22Rv1 (cell line): ENCODE measurements around the gene TATDN3.

Experiments used
- H3K27ac ChIP-seq: fragments of 450-650 bp; 2 replicates; pipeline ENCODE4 v1.5.1; 2017
- CTCF ChIP-seq: fragments of 450-650 bp; IDR thresholded peaks from 2 replicates; pipeline ENCODE4 v1.5.1; 2017; ENCODE audit warnings: mild to moderate bottlenecking
- ZFX ChIP-seq: fragments of 450-650 bp; IDR thresholded peaks from 2 replicates; pipeline ENCODE4 v1.6.1; 2017; ENCODE audit warnings: antibody characterized with exemption, borderline replicate concordance

TATDN3 gene

GRCh38 chr1:212820969-212821368, 29.3 kb downstream of the TATDN3 start:
- no peak overlapping the region for H3K27ac ChIP-seq
- no peak for TF ChIP-seq ZFX
- TF ChIP-seq CTCF = no peak

- H3K27ac ChIP-seq = no peak overlapping the region
- TF ChIP-seq ZFX (no peak), CTCF (no peak)
These were observed 31.3 kb downstream of the TATDN3 start for GRCh38 chr1:212822956-212823355.

GRCh38 chr1:212824201-212824600, 32.5 kb downstream of the TATDN3 start:
- H3K27ac ChIP-seq = no peak overlapping the region
- TF ChIP-seq CTCF = no peak
- TF ChIP-seq ZFX = no peak

- H3K27ac ChIP-seq = no peak overlapping the region
- no peak for TF ChIP-seq CTCF
- TF ChIP-seq ZFX = no peak
These were observed 34.2 kb downstream of the TATDN3 start for GRCh38 chr1:212825798-212826452.

- no peak overlapping the region for H3K27ac ChIP-seq
- TF ChIP-seq ZFX (no peak), CTCF (no peak)
These were observed 35.6 kb downstream of the TATDN3 start for GRCh38 chr1:212827171-212827776.

GRCh38 chr1:212827831-212828278, 36.2 kb downstream of the TATDN3 start:
- H3K27ac ChIP-seq = no peak overlapping the region
- no peak for TF ChIP-seq CTCF

- TF ChIP-seq ZFX (no peak), CTCF (no peak)
- H3K27ac ChIP-seq = no peak overlapping the region
These were observed 36.7 kb downstream of the TATDN3 start for GRCh38 chr1:212828395-212828794.

GRCh38 chr1:212833211-212834207, 41.8 kb downstream of the TATDN3 start:
- peak overlapping the region; percentile 74 for H3K27ac ChIP-seq
